Stimulated activated CD4-positive, alpha-beta T cell treated with anti-CD3 and anti-CD28 coated beads, Interleukin-1b, Interleukin-23, amount 100 ng/mL, for 24 hours (primary cell): ENCODE data around the gene CDCP1.
"Not testable (repeated sequence)": the region's sequence is repeated elsewhere in the genome, so short reads cannot be mapped to it uniquely, and the experiment has no call there.

Source experiments
- DNase-seq, 4 experiments: peaks; one replicate each; pipeline ENCODE4 v3.0.0-alpha.2; 2020; ENCODE audit warnings: low read depth in 4 of 4, low spot score in 1 of 4

The CDCP1 gene

DNA sequence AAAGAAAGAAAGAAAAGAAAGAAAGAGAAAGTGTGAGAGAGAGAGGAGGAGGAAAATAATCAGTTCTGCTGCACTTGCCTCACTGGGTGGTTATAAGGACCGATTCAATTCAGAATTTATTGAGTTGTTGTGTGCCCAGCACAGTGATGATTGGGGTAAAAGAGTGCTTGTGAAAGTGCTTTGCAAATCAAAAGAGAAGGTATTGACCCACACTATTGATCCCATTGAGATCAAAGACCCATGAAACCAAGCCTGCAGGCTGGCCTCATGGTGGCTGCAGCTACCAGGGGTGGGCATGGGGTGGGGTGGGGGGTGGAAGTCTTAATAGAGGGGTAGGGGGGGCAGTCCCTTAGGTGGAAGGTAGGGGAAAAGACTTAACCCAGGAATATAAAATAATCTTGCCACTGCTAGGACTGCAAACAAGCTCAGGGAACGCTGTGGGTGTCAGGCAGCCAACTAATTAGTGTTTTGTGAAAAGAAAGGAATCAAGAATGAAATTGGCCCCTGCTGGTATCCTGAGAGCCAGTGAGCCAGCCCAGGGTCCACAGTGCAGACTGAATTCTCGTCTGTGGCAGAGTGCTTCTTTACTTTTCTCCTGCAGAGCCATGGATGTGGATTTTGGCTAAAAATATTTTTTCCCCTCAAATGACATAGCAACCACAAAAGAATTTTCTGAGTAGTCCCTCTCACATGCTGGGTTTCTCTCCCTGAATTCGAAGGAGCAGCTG, 85.8 kb downstream of the CDCP1 start:
- DNase-seq = no peak

- DNase-seq = no peak
These were observed 87.0 kb downstream of the CDCP1 start for GRCh38 chr3:45059132-45059531.

DNA sequence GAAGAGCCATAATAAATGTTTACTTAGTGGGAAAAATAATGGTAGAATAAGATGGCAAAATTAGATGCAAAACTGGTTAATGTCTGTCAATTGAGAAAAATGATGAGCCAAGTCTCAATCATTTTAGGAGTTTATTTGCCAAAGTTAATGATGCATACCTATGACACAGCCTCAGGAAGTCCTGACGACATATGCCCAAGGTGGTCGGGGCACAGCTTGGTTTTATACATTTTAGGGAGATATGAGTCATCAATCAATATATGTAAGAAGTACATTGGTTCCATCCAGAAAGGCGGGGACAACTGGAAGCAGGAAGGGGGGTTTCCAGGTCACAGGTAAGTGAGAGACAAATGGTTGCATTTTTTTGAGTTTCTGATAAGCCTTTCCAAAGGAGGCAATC, 88.6 kb downstream of the CDCP1 start:
- no peak for DNase-seq

- no peak for DNase-seq
These were observed 89.4 kb downstream of the CDCP1 start for GRCh38 chr3:45056608-45057301.

DNA sequence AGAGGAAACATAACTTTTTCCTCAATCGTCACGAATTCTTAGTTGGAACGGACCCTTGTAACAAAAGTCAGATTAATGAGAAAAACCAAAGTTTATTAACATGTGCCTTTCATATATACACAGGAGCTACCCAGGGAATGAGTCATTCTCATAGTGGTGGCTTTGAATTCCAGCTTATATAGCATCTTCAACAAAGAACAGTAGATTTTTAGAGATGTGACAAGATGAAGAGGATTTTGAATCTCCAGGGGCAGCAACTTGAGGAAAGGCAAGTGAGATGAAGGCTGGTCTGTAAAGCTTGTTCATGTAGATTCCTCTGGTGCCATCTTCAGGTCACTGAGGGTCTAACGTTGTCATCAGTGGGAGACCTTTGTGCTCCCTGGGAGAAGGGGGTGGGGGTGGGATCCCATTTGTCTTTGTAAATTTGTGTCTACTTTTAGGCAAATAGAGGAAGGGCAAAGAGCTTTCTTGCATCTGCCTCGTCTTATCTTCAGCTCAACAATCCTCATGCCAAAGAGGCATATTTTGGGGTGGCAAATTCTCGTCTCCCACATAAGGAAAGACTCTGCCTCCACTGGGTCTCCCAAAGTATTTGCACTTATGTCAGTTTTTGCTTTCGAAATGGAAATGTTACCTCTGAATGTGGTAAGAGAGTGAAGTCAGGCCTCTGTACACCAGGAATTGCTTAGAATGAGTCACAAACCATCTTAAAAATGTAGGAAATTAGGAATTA, 90.6 kb downstream of the CDCP1 start:
- no peak for DNase-seq

DNA sequence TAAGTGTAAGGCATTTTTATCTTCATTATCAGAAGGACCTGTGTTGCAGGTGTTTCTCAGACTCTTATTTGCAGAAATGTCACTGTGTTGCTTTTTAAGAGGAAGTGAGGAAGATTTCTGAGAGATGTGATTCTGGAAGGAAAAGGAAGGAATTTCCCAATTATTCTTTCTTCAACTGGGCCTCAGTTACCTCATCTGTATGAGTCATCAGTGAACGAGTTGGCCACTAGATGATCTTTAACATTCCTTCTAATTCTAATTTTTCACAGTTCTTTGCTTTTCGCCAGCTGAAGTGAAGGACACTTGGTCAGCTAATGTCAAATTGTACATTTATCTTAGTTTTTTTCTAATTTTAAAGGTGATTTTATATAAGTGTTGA, 91.2 kb downstream of the CDCP1 start:
- no peak for DNase-seq

DNA sequence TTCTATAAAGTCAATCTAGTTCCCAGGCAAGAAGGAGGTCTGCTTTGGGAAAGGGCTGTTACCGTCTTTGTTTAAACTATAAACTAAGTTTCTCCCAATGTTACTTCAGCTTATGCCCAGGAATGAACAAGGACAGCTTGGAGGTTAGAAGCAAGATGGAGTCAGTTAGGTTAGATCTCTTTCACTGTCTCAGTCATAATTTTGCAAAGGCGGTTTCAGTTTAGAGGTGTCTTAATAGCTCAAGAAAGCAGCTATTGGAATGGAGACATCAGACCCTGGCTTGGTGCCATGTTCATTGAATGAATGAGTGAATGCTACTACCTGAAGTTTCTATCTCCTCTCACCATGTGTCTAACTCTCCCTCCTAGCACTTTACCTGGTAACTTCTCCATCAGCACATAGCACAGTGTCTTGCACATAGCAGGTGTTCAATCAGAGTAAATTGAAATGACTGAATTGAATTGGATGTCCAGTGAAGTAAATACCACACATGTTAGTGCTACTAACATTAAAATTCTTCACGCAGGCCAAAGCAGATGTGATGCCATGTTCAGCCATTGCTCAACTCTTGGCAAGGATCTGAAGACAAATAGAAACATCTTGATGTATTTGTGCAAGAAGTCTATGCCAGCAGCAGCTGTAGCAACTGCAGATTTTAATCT, 91.9 kb downstream of the CDCP1 start:
- no peak for DNase-seq

DNA sequence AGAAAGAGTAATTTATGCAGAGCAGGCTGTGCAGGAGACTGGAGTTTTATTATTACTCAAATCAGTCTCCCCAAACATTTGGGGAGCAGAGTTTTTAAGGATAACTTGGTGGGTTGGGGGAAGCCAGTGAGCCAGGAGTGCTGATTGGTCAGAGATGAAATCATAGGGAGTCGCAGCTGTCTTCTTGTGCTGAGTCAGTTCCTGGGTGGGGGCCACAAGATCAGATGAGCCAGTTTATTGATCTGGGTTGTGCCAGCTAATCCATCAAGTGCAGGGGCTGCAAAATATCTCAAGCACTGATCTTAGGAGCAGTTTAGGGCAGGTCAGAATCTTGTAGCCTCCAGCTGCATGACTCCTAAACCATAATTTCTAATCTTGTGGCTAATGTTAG, 92.4 kb downstream of the CDCP1 start:
- DNase-seq = not testable (repeated sequence)

DNA sequence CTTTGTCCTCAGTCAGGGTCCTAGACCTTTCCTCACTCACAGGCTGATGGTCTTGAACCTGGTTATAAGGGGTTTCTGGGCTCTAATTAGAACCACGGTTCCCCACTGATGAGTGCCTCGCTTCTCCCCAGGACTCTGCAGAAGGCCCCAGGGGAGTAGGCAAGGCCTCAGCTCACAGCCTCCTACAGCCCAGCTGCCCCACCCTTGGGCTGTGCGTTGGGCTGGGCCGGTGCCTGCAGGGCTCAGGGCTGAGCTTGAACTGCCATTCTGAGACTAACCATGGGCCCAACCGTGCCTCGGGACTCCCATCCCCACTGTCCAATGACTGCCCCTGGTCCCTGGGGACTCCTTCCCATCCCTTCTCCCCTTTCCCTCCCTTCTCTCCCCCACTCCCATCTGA, 94.5 kb downstream of the CDCP1 start:
- DNase-seq = no peak

GRCh38 chr3:45049807-45050206, 96.4 kb downstream of the CDCP1 start:
- DNase-seq = no peak

GRCh38 chr3:45048244-45048643, 97.9 kb downstream of the CDCP1 start:
- no peak for DNase-seq

DNA sequence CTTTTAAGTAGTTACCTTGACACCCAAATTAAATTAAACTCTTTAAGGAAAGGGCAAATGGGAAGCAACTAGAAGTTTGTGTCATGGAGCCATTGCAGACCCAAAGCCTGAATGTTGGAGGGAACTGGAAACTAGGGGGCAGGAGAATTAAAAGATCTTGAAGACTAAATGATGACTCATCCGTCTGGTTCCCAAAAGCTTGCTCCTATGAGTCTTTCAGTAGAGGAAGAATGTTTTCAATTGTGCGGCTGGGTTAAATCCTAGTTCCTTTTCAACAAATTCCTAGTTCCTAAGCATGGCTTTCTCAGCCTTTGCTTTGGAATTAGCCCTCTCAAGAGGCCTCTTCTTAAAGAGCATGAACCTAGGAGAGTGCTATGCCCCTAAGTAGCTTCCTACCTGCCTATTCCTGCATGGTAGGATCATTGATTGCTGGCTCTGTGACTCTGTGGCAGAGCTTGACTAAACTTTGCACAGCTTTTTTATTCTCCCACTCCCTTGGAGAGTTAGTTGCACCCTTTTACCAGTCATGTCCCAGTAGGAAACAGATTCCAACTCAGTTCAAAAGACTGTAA, 102.4 kb downstream of the CDCP1 start:
- no peak for DNase-seq

DNA sequence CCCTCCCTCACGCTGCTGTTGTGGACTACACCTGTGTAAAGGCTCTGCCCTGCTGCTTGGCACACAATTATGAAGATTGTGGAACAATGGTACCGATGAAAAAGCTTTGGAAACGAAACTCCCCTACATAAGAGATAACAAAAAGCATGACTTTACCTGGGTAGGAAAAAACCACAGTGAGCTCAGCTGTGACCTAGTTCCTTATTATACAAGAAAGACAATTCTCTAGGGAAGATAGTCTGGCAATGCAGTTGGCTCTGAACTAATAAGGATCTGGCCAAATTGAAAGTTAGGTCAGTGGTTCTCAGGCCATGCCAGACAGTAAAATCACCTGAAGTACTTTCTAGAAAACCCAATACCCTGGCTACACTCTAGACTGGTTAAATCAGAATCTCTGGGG, 104.0 kb downstream of the CDCP1 start:
- no peak for DNase-seq

DNA sequence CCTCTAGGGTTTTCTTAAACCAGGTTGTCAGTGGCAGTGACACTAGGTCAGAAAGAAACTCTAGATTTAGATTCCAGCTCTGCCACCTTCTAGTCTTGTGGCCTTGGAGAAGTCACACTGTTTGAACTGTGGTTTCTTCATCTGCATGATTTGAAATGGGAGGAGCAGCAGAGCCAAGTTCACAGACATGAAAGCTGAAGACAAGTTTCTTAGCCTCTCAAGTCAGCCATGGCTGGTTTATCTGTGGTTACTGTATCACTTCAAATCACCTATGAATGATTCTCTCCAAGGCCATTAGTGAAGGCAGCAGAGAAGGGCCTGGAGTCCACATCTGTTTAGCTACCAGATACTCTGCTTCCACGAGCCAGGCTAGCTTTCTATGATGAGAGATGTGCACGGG, 104.5 kb downstream of the CDCP1 start:
- no peak for DNase-seq

GRCh38 chr3:45037720-45038455, 108.3 kb downstream of the CDCP1 start:
- DNase-seq = peak; percentile 77 to 89 (median 82)

GRCh38 chr3:45035441-45036301, 110.5 kb downstream of the CDCP1 start:
- peak in 1 of 4 experiments; percentile 8 for DNase-seq

- DNase-seq = no peak
These were observed 111.4 kb downstream of the CDCP1 start for GRCh38 chr3:45034612-45035252.

DNA sequence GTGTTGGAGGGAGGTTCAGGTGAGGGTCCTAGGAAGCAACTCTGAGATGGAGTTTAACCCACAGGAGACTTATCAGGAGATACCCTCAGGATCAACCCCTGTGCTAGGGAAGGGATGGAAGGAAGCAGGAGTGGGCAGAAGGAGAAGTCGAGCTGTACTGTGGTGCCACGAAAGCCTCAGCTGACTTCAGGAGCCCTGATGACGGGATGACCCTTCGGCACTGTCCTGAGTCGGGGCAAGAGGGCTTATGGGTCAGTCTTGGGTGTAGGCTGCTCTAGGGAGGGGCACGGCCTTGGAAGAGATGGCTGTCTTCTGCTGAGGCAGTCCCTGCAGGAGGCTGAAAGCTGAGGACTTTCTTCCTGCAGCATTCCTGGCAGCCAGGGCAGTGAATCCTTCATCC, 112.4 kb downstream of the CDCP1 start:
- DNase-seq = no peak
